Uterus (tissue), 4 donors: ENCODE data around the gene CREB3L2. TPM values are rescaled to one million over a fixed set of nuclear protein-coding genes. Genes with fewer than 3 reads are reported as not detected.

ENCODE experiments used
- DNase-seq, 2 donors: peaks; one replicate each; pipeline ENCODE4 v3.0.0-alpha.2; 2019 to 2020
- H3K27ac ChIP-seq, 2 donors: fragments of 200-600 bp; sonication (generic); 1 replicate in 1 of 2; 2 replicates in 1 of 2; pipeline ENCODE4 v1.5.1; 2016 to 2018
- H3K27me3 ChIP-seq, 2 donors: fragments of 200-600 bp; sonication (generic); one replicate each; pipeline ENCODE4 v1.5.1; 2018 to 2019; ENCODE audit warnings: control low read depth in 1 of 2
- H3K36me3 ChIP-seq, 2 donors: fragments of 200-600 bp; sonication (generic); one replicate each; pipeline ENCODE4 v1.5.1; 2019; ENCODE audit warnings: control low read depth in 1 of 2
- H3K4me1 ChIP-seq, 2 donors: fragments of 200-600 bp; sonication (generic); one replicate each; pipeline ENCODE4 v1.5.1; 2018 to 2019; ENCODE audit warnings: control low read depth in 1 of 2
- H3K4me3 ChIP-seq, 2 donors: fragments of 200-600 bp; sonication (generic); 1 replicate in 1 of 2; 2 replicates in 1 of 2; pipeline ENCODE4 v1.5.1; 2018 to 2019; ENCODE audit warnings: mild to moderate bottlenecking in 1 of 2
- H3K9me3 ChIP-seq, 2 donors: fragments of 200-600 bp; sonication (generic); one replicate each; pipeline ENCODE4 v1.5.1; 2019; ENCODE audit warnings: control low read depth in 1 of 2
- POLR2A ChIP-seq, 2 donors: fragments of 450-650 bp; IDR thresholded peaks; one replicate each; pipeline ENCODE4 v1.6.1; 2016; ENCODE audit warnings: antibody characterized with exemption in 2 of 2, mild to moderate bottlenecking in 1 of 2, moderate library complexity in 1 of 2
- intact Hi-C: fragments of 100-400 bp; cut with DNase I; formaldehyde crosslinking; loops from one replicate; pipeline ENCODE4 v1.15.1; 2023; ENCODE audit warnings: low total_unique reads
- total RNA-seq, 4 donors: library from RNA; depleted of rRNA in 3 of 4; stranded (reverse); fragments of >200 nt in 3 of 4; gene quantifications; one replicate each; pipeline versions ENCODE4 v1.1.0 to v1.2.4, GENCODE V29; 2014 to 2023
- TF ChIP-seq, protein P1 (sequence below), 4 experiments: fragments of 200-600 bp in 2 of 4; fragments of 450-650 bp in 2 of 4; sonication (generic) in 2 of 4; IDR thresholded peaks; one replicate each; pipeline ENCODE4 v1.5.1; 2016 to 2019; ENCODE audit warnings: antibody characterized with exemption in 4 of 4, mild to moderate bottlenecking in 2 of 4, moderate library complexity in 1 of 4
- donor health status: DM: yes; HTN: yes; CAD: no.

Gene CREB3L2
- total RNA-seq, 4 donors from 2014 or later: 24.7 to 185 (median 41.1) TPM

GRCh38 chr7:138036135-138036534 lies 34.2 kb upstream of the CREB3L2 start:
- H3K4me3 ChIP-seq: no peak overlapping the region
- no peaks in the 10 kb centered on the region for H3K4me1 ChIP-seq
- no peak for DNase-seq
- H3K27ac ChIP-seq: no peak overlapping the region
- no peaks in the 10 kb centered on the region for H3K9me3 ChIP-seq
- TF ChIP-seq, protein P1, sequence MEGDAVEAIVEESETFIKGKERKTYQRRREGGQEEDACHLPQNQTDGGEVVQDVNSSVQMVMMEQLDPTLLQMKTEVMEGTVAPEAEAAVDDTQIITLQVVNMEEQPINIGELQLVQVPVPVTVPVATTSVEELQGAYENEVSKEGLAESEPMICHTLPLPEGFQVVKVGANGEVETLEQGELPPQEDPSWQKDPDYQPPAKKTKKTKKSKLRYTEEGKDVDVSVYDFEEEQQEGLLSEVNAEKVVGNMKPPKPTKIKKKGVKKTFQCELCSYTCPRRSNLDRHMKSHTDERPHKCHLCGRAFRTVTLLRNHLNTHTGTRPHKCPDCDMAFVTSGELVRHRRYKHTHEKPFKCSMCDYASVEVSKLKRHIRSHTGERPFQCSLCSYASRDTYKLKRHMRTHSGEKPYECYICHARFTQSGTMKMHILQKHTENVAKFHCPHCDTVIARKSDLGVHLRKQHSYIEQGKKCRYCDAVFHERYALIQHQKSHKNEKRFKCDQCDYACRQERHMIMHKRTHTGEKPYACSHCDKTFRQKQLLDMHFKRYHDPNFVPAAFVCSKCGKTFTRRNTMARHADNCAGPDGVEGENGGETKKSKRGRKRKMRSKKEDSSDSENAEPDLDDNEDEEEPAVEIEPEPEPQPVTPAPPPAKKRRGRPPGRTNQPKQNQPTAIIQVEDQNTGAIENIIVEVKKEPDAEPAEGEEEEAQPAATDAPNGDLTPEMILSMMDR (IDR thresholded peaks at IDR 0.05): no peak
- no peak for TF ChIP-seq POLR2A (IDR thresholded peaks at IDR 0.05)
- H3K36me3 ChIP-seq: no peaks in the 10 kb centered on the region
- intact Hi-C loops: no loop called here
- H3K27me3 ChIP-seq: no peaks in the 10 kb centered on the region

- no peak for TF ChIP-seq POLR2A (IDR thresholded peaks at IDR 0.05)
- TF ChIP-seq, protein P1 (IDR thresholded peaks at IDR 0.05): no peak
- H3K27me3 ChIP-seq: no peaks in the 10 kb centered on the region
- H3K27ac ChIP-seq: no peak overlapping the region
- no peak overlapping the region for H3K4me3 ChIP-seq
- DNase-seq: no peak
- no peaks in the 10 kb centered on the region for H3K4me1 ChIP-seq
- H3K9me3 ChIP-seq: no peaks in the 10 kb centered on the region
- H3K36me3 ChIP-seq: no peaks in the 10 kb centered on the region
- intact Hi-C loops: no loop called here
These were observed 31.4 kb upstream of the CREB3L2 start for GRCh38 chr7:138033241-138033640.

GRCh38 chr7:138032770-138033169 lies 30.9 kb upstream of the CREB3L2 start:
- H3K27ac ChIP-seq: no peak overlapping the region
- intact Hi-C loops: no loop called here

GRCh38 chr7:138032186-138032585 lies 30.3 kb upstream of the CREB3L2 start:
- Histone ChIP-seq H3K27ac (no peak overlapping the region), H3K9me3 (no peaks in the 10 kb centered on the region), H3K4me3 (no peak overlapping the region), H3K4me1 (no peaks in the 10 kb centered on the region), H3K36me3 (no peaks in the 10 kb centered on the region), H3K27me3 (no peaks in the 10 kb centered on the region)
- intact Hi-C loops: no loop called here
- TF ChIP-seq POLR2A (IDR thresholded peaks at IDR 0.05): no peak
- TF ChIP-seq, protein P1 (IDR thresholded peaks at IDR 0.05): no peak
- no peak for DNase-seq

More at GRCh38 chr7:138032770-138033169, 30.9 kb upstream of the CREB3L2 start:
- DNase-seq: no peak
- H3K4me3 ChIP-seq: no peak overlapping the region
- no peaks in the 10 kb centered on the region for H3K4me1 ChIP-seq
- TF ChIP-seq POLR2A (IDR thresholded peaks at IDR 0.05): no peak
- TF ChIP-seq, protein P1 (IDR thresholded peaks at IDR 0.05): no peak
- no peaks in the 10 kb centered on the region for H3K27me3 ChIP-seq
- H3K9me3 ChIP-seq: no peaks in the 10 kb centered on the region
- H3K36me3 ChIP-seq: no peaks in the 10 kb centered on the region

- TF ChIP-seq POLR2A (IDR thresholded peaks at IDR 0.05): no peak
- TF ChIP-seq, protein P1 (IDR thresholded peaks at IDR 0.05): no peak
- no peak for DNase-seq
- H3K36me3 ChIP-seq: no peaks in the 10 kb centered on the region
- H3K4me1 ChIP-seq: no peaks in the 10 kb centered on the region
- H3K4me3 ChIP-seq: no peak overlapping the region
- no peaks in the 10 kb centered on the region for H3K9me3 ChIP-seq
- no peak overlapping the region for H3K27ac ChIP-seq
- intact Hi-C loops: no loop called here
- no peaks in the 10 kb centered on the region for H3K27me3 ChIP-seq
These were observed 28.9 kb upstream of the CREB3L2 start for GRCh38 chr7:138030679-138031351.
